ENCODE data around the gene SNRNP35. TPM values are rescaled to one million over a fixed set of nuclear protein-coding genes. Genes with fewer than 3 reads are reported as not detected.

Gene SNRNP35
- total RNA-seq, 4 donors from 2014 or later: 19.1 to 36.3 (median 21.4) TPM

GRCh38 chr12:123487428-123487827 is 29.5 kb downstream of the SNRNP35 start:
- 95 to 98% methylated on average over 6 of the region's 6 CpGs for WGBS, 2 donors
- Histone ChIP-seq H3K36me3 (peaks cover 3 to 9% of the 10 kb centered on the region in 2 donors), H3K27me3 (no peaks in the 10 kb centered on the region), H3K4me1 (no peaks in the 10 kb centered on the region), H3K4me3 (replicated peaks in 1 of 3) (no peak overlapping the region), H3K27ac (no peak overlapping the region), H3K9me3 (no peaks in the 10 kb centered on the region)
- TF ChIP-seq CTCF (IDR thresholded peaks at IDR 0.05): no peak
- no peak for TF ChIP-seq POLR2A (IDR thresholded peaks at IDR 0.05)
- DNase-seq: no peak
- intact Hi-C loops (cut with DNase I): no loop called here

- DNase-seq: no peak
- TF ChIP-seq POLR2A (IDR thresholded peaks at IDR 0.05) (no peak), CTCF (IDR thresholded peaks at IDR 0.05) (no peak)
- WGBS, 2 donors: 91 to 94% methylated on average over 20 of the region's 20 CpGs
- Histone ChIP-seq H3K36me3 (peaks cover 3 to 9% of the 10 kb centered on the region in 2 donors), H3K4me1 (no peaks in the 10 kb centered on the region), H3K27ac (no peak overlapping the region), H3K9me3 (no peaks in the 10 kb centered on the region), H3K4me3 (replicated peaks in 1 of 3) (no peak overlapping the region), H3K27me3 (no peaks in the 10 kb centered on the region)
- intact Hi-C loops (cut with DNase I): no loop called here
Observed at GRCh38 chr12:123488539-123489230, 30.7 kb downstream of the SNRNP35 start.

GRCh38 chr12:123489580-123489979 is 31.6 kb downstream of the SNRNP35 start:
- Histone ChIP-seq H3K4me3 (replicated peaks in 1 of 3) (no peak overlapping the region), H3K27ac (no peak overlapping the region), H3K27me3 (no peaks in the 10 kb centered on the region), H3K9me3 (no peaks in the 10 kb centered on the region), H3K4me1 (no peaks in the 10 kb centered on the region), H3K36me3 (peaks cover 0 to 9% of the 10 kb centered on the region in 2 donors)
- intact Hi-C loops (cut with DNase I): no loop called here
- TF ChIP-seq POLR2A (IDR thresholded peaks at IDR 0.05): no peak
- no peak for TF ChIP-seq CTCF (IDR thresholded peaks at IDR 0.05)
- WGBS, 2 donors: 89 to 94% methylated on average over 6 of the region's 6 CpGs
- no peak for DNase-seq

- no peak for DNase-seq
- no peak overlapping the region for H3K4me3 ChIP-seq (replicated peaks in 1 of 3)
- 87 to 88% methylated on average over 5 of the region's 5 CpGs for WGBS, 2 donors
- H3K9me3 ChIP-seq: no peaks in the 10 kb centered on the region
- no peaks in the 10 kb centered on the region for H3K27me3 ChIP-seq
- no peak overlapping the region for H3K27ac ChIP-seq
- peaks cover 0 to 6% of the 10 kb centered on the region in 2 donors for H3K36me3 ChIP-seq
- TF ChIP-seq POLR2A (IDR thresholded peaks at IDR 0.05) (no peak), CTCF (IDR thresholded peaks at IDR 0.05) (no peak)
- intact Hi-C loops (cut with DNase I): no loop called here
- H3K4me1 ChIP-seq: no peaks in the 10 kb centered on the region
Observed at GRCh38 chr12:123490089-123490488, 32.1 kb downstream of the SNRNP35 start.

GRCh38 chr12:123491056-123491455 is 33.1 kb downstream of the SNRNP35 start:
- 85 to 100% methylated on average over 4 to 9 of the region's 11 CpGs for WGBS, 2 donors
- H3K27ac ChIP-seq: no peak overlapping the region
- no peak overlapping the region for H3K4me3 ChIP-seq (replicated peaks in 1 of 3)
- DNase-seq: no peak
- no peaks in the 10 kb centered on the region for H3K27me3 ChIP-seq
- peaks cover 0 to 2% of the 10 kb centered on the region in 2 donors for H3K36me3 ChIP-seq
- intact Hi-C loops (cut with DNase I): no loop called here
- no peaks in the 10 kb centered on the region for H3K4me1 ChIP-seq
- H3K9me3 ChIP-seq: no peaks in the 10 kb centered on the region
- TF ChIP-seq POLR2A (IDR thresholded peaks at IDR 0.05) (no peak), CTCF (IDR thresholded peaks at IDR 0.05) (no peak)
